WTC11 (cell line): ENCODE results near the gene CHTF18.

ENCODE experiments used
- ELF4 ChIP-seq: sonication (generic); formaldehyde crosslinking; IDR thresholded peaks from 2 replicates; pipeline ENCODE4 v1.8.1; 2022; ENCODE audit warnings: low read depth, mild to moderate bottlenecking, moderate library complexity, missing genetic modification reagents
- FOXJ3 ChIP-seq: sonication (generic); formaldehyde crosslinking; IDR thresholded peaks from 2 replicates; pipeline ENCODE4 v1.9.0; 2021; ENCODE audit warnings: missing genetic modification reagents, mild to moderate bottlenecking, borderline replicate concordance
- TF ChIP-seq, protein P1 (sequence below): fragments of 200-600 bp; IDR thresholded peaks from 2 replicates; pipeline ENCODE4 v1.8.0; 2022; ENCODE audit warnings: antibody characterized with exemption
- TF ChIP-seq, protein P2 (sequence below): sonication (generic); formaldehyde crosslinking; IDR thresholded peaks from 2 replicates; pipeline ENCODE4 v1.8.0; 2022; ENCODE audit warnings: mild to moderate bottlenecking, missing genetic modification reagents
- TF ChIP-seq, protein P3 (sequence below): sonication (generic); formaldehyde crosslinking; IDR thresholded peaks from 2 replicates; pipeline ENCODE4 v1.8.1; 2022; ENCODE audit warnings: low read depth, missing genetic modification reagents, borderline replicate concordance

DNA sequence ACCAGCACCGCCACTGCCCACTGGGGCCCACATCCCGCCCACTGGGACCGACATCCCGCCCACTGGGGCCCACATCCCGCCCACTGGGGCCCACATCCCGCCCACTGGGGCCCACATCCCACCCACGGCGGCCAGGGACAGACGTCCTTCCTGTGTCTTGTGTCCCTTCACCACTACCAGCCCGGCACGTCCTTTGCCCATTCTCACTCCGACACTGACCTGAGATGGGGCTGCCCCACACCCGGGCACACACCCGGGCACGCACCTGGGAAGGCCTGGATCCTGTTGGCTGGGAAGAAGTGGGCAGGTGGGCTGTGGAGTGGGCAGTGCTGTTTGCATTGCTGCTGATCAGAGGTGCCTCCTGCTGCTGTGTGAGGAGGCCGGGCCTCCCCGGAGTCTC, 40.5 kb downstream of the CHTF18 start:
- TF ChIP-seq, protein P1, sequence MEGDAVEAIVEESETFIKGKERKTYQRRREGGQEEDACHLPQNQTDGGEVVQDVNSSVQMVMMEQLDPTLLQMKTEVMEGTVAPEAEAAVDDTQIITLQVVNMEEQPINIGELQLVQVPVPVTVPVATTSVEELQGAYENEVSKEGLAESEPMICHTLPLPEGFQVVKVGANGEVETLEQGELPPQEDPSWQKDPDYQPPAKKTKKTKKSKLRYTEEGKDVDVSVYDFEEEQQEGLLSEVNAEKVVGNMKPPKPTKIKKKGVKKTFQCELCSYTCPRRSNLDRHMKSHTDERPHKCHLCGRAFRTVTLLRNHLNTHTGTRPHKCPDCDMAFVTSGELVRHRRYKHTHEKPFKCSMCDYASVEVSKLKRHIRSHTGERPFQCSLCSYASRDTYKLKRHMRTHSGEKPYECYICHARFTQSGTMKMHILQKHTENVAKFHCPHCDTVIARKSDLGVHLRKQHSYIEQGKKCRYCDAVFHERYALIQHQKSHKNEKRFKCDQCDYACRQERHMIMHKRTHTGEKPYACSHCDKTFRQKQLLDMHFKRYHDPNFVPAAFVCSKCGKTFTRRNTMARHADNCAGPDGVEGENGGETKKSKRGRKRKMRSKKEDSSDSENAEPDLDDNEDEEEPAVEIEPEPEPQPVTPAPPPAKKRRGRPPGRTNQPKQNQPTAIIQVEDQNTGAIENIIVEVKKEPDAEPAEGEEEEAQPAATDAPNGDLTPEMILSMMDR = no peak
- TF ChIP-seq FOXJ3 (CRISPR knock-in tag) (no peak), ELF4 (CRISPR knock-in tag) (no peak)
- TF ChIP-seq, protein P2, sequence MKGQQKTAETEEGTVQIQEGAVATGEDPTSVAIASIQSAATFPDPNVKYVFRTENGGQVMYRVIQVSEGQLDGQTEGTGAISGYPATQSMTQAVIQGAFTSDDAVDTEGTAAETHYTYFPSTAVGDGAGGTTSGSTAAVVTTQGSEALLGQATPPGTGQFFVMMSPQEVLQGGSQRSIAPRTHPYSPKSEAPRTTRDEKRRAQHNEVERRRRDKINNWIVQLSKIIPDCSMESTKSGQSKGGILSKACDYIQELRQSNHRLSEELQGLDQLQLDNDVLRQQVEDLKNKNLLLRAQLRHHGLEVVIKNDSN = no peak
- TF ChIP-seq, protein P3, sequence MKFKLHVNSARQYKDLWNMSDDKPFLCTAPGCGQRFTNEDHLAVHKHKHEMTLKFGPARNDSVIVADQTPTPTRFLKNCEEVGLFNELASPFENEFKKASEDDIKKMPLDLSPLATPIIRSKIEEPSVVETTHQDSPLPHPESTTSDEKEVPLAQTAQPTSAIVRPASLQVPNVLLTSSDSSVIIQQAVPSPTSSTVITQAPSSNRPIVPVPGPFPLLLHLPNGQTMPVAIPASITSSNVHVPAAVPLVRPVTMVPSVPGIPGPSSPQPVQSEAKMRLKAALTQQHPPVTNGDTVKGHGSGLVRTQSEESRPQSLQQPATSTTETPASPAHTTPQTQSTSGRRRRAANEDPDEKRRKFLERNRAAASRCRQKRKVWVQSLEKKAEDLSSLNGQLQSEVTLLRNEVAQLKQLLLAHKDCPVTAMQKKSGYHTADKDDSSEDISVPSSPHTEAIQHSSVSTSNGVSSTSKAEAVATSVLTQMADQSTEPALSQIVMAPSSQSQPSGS = no peak
